ENCODE measurements around the gene SKA1. TPM values are rescaled to one million over a fixed set of nuclear protein-coding genes. Genes with fewer than 3 reads are reported as not detected.

Gene SKA1
- total RNA-seq, 1 donor, result 29.5 TPM

DNA sequence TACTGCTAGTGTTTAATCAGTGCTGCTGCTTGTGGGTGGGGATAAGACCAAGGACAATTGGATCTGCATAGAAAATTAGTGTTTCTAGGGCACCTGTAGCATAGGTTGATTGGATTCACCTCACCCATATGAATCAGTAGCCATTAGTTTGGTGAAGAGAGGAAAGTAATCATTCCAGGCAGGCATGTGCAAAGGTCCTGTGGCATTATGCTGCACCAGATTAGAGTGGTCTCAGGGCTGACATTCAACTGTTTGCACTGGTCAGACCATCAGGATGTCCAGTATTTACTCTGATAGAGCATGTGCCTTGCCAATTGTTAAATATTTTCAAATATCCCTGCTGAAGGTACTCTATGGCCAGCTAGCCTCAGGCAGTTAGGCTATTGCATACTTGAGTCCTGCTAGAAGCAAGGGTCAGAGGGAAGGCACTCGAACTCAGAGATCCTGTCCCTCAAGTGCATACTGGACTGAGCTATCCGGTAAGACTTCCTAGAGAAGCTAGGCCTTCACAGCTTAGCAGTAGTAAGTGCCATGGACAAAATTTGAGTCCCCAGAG, 64.7 kb downstream of the SKA1 start:
- no peak for DNase-seq (ENCODE audit: low read depth)
- TF ChIP-seq, protein P1, sequence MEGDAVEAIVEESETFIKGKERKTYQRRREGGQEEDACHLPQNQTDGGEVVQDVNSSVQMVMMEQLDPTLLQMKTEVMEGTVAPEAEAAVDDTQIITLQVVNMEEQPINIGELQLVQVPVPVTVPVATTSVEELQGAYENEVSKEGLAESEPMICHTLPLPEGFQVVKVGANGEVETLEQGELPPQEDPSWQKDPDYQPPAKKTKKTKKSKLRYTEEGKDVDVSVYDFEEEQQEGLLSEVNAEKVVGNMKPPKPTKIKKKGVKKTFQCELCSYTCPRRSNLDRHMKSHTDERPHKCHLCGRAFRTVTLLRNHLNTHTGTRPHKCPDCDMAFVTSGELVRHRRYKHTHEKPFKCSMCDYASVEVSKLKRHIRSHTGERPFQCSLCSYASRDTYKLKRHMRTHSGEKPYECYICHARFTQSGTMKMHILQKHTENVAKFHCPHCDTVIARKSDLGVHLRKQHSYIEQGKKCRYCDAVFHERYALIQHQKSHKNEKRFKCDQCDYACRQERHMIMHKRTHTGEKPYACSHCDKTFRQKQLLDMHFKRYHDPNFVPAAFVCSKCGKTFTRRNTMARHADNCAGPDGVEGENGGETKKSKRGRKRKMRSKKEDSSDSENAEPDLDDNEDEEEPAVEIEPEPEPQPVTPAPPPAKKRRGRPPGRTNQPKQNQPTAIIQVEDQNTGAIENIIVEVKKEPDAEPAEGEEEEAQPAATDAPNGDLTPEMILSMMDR (IDR thresholded peaks at IDR 0.05; ENCODE audit: insufficient read depth, low read length), result no peak

DNA sequence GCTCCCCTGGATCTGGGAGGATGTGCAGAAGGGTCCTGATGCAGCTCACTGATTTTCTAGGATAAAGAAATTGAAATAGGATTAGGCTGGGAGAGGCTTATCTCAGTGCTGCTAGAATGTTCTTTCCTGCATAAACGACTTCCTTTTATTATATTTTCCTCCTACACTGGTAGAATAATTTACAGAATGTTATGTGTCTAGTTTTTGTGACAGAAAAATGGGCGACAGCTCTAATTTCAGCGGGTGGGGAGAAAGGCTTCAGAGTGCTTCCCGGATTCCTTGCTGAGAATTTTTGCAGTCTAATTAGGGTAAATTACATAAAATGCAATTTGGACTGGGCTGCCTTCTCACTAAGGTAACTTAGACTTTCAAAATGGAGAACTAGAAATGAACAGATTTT, 66.2 kb downstream of the SKA1 start:
- TF ChIP-seq, protein P1 (IDR thresholded peaks at IDR 0.05; ENCODE audit: insufficient read depth, low read length), result no peak
- DNase-seq (ENCODE audit: low read depth), result no peak
- H3K4me3 ChIP-seq (ENCODE audit: low read depth, low read length), result no peak overlapping the region

More for the DNA sequence above, 64.7 kb downstream of the SKA1 start:
- H3K4me3 ChIP-seq (ENCODE audit: low read depth, low read length), result no peak overlapping the region

DNA sequence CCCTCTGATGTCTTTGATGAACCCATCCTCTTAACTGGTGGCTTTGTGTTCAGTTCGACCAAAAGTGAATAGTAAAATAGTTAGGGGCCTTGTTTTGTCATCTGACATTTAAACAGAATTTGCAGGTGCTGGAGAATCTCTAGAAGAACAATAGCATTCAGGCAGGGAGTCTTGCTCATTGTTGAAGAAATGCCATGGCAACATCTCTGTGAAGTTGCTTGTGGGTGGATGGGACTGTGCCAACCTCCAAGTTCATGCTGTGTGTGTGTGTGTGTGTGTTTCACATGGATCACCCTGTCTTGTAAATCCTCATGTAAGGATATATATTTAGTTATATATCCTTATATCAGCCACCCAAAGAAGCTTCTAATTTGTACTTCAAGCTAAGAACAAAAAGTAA, 66.7 kb downstream of the SKA1 start:
- DNase-seq (ENCODE audit: low read depth), result peak; percentile 3
- TF ChIP-seq, protein P1 (IDR thresholded peaks at IDR 0.05; ENCODE audit: insufficient read depth, low read length), result no peak
- no peak overlapping the region for H3K4me3 ChIP-seq (ENCODE audit: low read depth, low read length)

Other genes starting within 250 kb of the SKA1 start
- gene MYO5B, start 179.9 kb upstream of the SKA1 start, total RNA-seq (ENCODE audit: low replicate concordance), result 0.09 and 0.16 TPM in 2 replicates
- gene CFAP53, start 108.6 kb upstream of the SKA1 start, total RNA-seq (ENCODE audit: low replicate concordance), result 0.27 and 0.57 TPM in 2 replicates
- gene MBD1, start 93.5 kb upstream of the SKA1 start, total RNA-seq (ENCODE audit: low replicate concordance), result 42.7 and 50.3 TPM in 2 replicates
- 44.6 and 68.4 TPM in 2 replicates for gene CXXC1, start 87.4 kb upstream of the SKA1 start, total RNA-seq (ENCODE audit: low replicate concordance)
- gene MAPK4, start 185.0 kb downstream of the SKA1 start, total RNA-seq (ENCODE audit: low replicate concordance), result under 0.01 TPM in 1 of 2 replicates, not detected in the other

Measured in fibroblast of the aortic adventitia (primary cell).